SJCRH30 (cell line): ENCODE measurements around the gene FGR. TPM values are rescaled to one million over a fixed set of nuclear protein-coding genes. Genes with fewer than 3 reads are reported as not detected.
"Not testable (repeated sequence)": the region's sequence is repeated elsewhere in the genome, so short reads cannot be mapped to it uniquely, and the experiment has no call there.

Experiments
- DNase-seq, 2 experiments: peaks; one replicate each; pipeline ENCODE4 v3.0.0-alpha.2; 2015 to 2020
- H3K27ac ChIP-seq: fragments of 250-450 bp; sonication (Bioruptor Pico); 2 replicates; pipeline ENCODE4 v1.5.1; 2020; ENCODE audit warnings: mild to moderate bottlenecking, moderate library complexity
- H3K27me3 ChIP-seq: fragments of 250-450 bp; sonication (Bioruptor Pico); 2 replicates; pipeline ENCODE4 v1.5.1; 2020; ENCODE audit warnings: mild to moderate bottlenecking, moderate library complexity
- H3K36me3 ChIP-seq: fragments of 250-450 bp; sonication (Bioruptor Pico); 2 replicates; pipeline ENCODE4 v1.5.1; 2020; ENCODE audit warnings: mild to moderate bottlenecking, moderate library complexity
- H3K4me1 ChIP-seq: fragments of 250-450 bp; sonication (Bioruptor Pico); 2 replicates; pipeline ENCODE4 v1.5.1; 2020; ENCODE audit warnings: mild to moderate bottlenecking, moderate library complexity
- H3K4me3 ChIP-seq: fragments of 250-450 bp; sonication (Bioruptor Pico); 2 replicates; pipeline ENCODE4 v1.5.1; 2020; ENCODE audit warnings: mild to moderate bottlenecking, moderate library complexity
- H3K9me3 ChIP-seq: fragments of 250-450 bp; sonication (Bioruptor Pico); replicated peaks from 2 replicates; pipeline ENCODE4 v1.5.1; 2020; ENCODE audit warnings: mild to moderate bottlenecking, moderate library complexity
- total RNA-seq: library from RNA; depleted of rRNA; stranded (reverse); fragments of >200 nt; shearing (Covaris generic); gene quantifications from 2 replicates; pipeline ENCODE4 v1.2.3, GENCODE V29; 2014

The FGR gene
- total RNA-seq, 1 experiment from 2014 or later, result not detected

- Histone ChIP-seq H3K27me3 (peaks cover 8% of the 10 kb centered on the region), H3K9me3 (no peaks in the 10 kb centered on the region), H3K27ac (no peak overlapping the region), H3K4me3 (peak overlapping the region; percentile 48), H3K36me3 (no peaks in the 10 kb centered on the region), H3K4me1 (peaks cover 5% of the 10 kb centered on the region)
- DNase-seq, result no peak
These were observed 1.3 kb downstream of the FGR start for GRCh38 chr1:27633640-27634176.

DNA sequence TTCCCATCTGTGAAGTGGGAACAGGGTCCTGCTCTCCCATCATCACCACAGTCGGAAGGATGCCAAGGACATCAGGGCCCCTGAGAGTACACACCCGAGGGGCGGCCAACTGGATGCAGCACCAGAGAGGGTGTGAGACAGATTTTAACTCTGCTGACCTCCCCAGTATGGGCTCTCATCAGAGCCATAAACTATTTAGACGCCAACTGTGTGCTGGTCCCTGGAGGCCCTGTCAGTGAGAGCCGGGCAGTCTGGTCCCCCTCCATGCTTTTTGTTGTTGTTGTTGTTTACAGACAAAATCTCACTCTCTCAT lies 1.7 kb downstream of the FGR start:
- no peak for DNase-seq
- no peaks in the 10 kb centered on the region for H3K9me3 ChIP-seq
- H3K4me1 ChIP-seq, result peaks cover 5% of the 10 kb centered on the region
- no peaks in the 10 kb centered on the region for H3K36me3 ChIP-seq
- no peak overlapping the region for H3K27ac ChIP-seq
- H3K27me3 ChIP-seq, result peaks cover 8% of the 10 kb centered on the region
- H3K4me3 ChIP-seq, result no peak overlapping the region

DNA sequence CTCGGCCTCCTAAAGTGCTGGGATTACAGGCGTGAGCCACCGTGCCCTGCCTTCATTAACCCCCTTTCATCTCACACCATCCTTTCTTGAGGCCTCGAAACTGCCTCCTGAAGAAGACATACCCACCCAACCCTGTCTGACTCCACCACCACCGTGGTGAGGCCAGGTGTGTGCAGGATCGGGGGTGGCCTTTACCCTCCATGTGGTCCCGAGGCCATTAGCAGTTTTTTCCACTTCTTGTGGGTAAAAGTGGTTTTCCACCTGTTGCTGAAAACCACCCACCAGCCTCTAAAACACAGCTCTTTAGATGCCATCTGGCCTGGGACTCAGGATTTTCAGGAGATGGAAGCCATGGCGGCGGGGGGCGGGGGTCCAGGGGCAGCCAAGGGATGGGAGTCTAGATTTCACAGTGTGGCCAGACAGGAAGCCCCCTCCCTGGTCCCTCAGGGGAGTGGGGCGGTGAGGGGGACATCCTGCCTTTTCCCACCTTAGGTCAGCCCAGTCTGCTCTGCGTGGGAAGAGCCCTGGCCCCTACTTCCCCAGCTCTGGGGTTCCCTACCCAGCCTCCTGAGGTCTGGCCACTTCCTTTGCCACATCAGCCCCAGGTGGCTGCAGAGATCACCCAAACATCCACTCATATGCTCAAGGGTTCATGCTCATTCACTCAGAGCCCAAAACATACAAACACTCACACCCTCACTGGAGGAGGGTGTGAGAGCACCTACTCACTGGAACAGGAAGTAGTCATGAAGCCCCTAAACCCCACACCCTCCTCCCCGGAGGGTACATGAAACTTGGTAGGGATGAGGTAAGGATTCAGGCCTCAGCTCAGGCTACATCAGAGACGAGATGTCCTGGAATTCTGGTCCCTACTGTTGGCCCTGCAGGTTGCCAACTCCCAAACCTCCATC lies 2.3 kb downstream of the FGR start:
- Histone ChIP-seq H3K4me3 (no peak overlapping the region), H3K36me3 (no peaks in the 10 kb centered on the region), H3K9me3 (no peaks in the 10 kb centered on the region), H3K27me3 (peaks cover 8% of the 10 kb centered on the region), H3K4me1 (peaks cover 5% of the 10 kb centered on the region), H3K27ac (no peak overlapping the region)
- no peak for DNase-seq

DNA sequence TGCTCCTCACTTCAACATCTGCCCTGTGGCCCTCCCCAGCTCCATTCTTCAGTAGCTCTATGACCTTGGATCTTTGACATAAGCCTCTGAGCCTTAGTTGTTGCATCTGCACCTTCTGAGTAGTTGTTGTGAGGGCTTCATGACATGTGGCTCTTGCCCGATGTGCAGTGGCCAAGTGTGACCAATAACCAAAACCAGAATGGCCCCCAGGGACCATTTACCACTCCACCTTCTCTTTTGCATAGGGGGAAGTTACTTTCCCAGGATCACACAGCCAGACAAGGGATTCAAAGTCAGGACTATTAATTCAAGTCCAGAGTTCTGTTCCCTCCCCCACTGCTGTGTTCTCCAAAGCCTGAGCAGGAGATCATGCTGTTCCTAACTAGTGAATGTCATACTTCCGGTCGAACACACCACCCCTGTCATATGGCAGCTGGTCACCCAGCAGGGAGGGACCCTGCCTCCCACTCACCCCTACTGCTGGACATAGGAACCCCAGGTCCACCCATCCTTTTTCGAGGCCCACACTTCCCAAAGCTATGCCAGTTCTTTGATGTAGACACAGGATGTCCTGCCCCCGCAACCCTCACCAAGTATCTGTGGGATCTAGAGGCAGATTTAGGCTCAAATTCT lies 4.0 kb downstream of the FGR start:
- Histone ChIP-seq H3K9me3 (no peaks in the 10 kb centered on the region), H3K27ac (no peak overlapping the region), H3K27me3 (peaks cover 8% of the 10 kb centered on the region), H3K4me1 (peaks cover 5% of the 10 kb centered on the region), H3K4me3 (no peak overlapping the region), H3K36me3 (no peaks in the 10 kb centered on the region)
- no peak for DNase-seq

DNA sequence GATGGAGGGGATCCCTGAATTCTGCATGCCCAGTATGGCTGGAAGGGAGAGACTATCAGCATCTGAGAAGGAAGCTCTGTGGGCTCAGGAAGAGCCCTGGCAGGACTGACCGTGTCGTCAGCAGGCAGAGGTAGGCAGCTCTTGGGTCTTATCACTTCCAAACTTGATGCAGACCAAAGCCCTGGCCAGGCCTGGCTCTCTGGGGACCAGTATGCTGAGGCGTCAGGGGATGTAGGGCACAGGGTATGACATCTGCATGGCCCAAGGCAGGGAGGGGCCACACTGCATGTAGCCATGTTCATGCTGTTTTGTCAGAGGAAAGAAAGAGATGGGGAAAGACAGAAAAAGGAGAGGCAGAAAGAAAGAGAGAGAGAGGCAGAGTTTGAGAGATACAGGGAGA lies 6.3 kb downstream of the FGR start:
- peaks cover 5% of the 10 kb centered on the region for H3K4me1 ChIP-seq
- H3K27ac ChIP-seq, result no peak overlapping the region
- no peak for DNase-seq
- H3K9me3 ChIP-seq, result no peaks in the 10 kb centered on the region
- H3K27me3 ChIP-seq, result peaks cover 2% of the 10 kb centered on the region
- H3K4me3 ChIP-seq, result no peak overlapping the region
- no peaks in the 10 kb centered on the region for H3K36me3 ChIP-seq

GRCh38 chr1:27627733-27628132 lies 7.3 kb downstream of the FGR start:
- H3K27ac ChIP-seq, H3K27me3 ChIP-seq, H3K4me3 ChIP-seq, H3K9me3 ChIP-seq, H3K4me1 ChIP-seq, H3K36me3 ChIP-seq, DNase-seq: not testable (repeated sequence)

GRCh38 chr1:27627061-27627460 lies 7.9 kb downstream of the FGR start:
- H3K27me3 ChIP-seq, result no peaks in the 10 kb centered on the region
- H3K36me3 ChIP-seq, result no peaks in the 10 kb centered on the region
- no peak overlapping the region for H3K4me3 ChIP-seq
- H3K27ac ChIP-seq, result no peak overlapping the region
- peaks cover 5% of the 10 kb centered on the region for H3K4me1 ChIP-seq
- H3K9me3 ChIP-seq, result no peaks in the 10 kb centered on the region
- DNase-seq, result no peak

DNA sequence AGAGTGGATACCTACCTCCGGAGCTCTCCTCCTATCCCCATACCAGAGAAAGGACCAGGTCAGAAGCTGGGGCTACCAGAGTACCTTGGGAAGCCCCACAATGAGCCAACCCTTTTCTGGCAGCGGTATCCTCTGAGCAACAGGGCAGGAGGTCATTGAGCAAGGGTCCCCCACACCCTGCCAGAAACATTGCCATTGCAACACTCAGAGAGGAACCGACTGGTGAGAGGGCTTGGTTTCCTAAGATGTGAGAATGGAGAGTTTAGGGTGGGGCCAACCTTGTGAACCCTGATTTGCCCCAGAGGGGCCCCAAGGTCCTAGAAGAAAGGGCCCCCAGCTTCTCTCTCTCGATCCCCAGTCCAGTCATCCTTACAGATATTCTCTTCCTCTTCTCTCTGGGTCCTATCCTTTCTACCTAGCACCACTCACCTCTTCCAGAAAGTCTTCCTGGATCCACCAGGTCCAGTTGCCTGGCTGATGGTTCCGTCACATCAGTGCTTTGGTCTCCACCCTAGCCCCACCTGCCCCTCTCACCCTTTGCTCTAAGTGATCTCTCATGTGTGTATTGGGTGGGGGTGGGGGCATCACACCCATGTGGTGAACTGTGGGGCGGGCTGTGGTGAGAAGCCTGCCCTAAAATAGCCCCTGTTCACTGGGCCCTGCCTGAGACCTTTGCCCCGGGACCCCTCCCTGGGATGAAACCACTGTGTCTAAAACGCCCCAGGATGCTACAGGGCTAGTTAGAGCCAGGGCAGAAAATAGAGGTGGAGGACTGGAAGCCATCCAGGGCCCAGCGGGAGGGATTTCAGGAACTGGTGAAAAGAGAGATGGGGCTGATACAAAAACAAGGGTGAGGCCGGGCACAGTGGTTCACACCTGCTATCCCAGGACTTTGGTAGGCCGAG lies 8.7 kb downstream of the FGR start:
- Histone ChIP-seq H3K4me3 (no peak overlapping the region), H3K27me3 (no peaks in the 10 kb centered on the region), H3K9me3 (no peaks in the 10 kb centered on the region), H3K27ac (no peak overlapping the region), H3K36me3 (no peaks in the 10 kb centered on the region), H3K4me1 (peaks cover 5% of the 10 kb centered on the region)
- no peak for DNase-seq

DNA sequence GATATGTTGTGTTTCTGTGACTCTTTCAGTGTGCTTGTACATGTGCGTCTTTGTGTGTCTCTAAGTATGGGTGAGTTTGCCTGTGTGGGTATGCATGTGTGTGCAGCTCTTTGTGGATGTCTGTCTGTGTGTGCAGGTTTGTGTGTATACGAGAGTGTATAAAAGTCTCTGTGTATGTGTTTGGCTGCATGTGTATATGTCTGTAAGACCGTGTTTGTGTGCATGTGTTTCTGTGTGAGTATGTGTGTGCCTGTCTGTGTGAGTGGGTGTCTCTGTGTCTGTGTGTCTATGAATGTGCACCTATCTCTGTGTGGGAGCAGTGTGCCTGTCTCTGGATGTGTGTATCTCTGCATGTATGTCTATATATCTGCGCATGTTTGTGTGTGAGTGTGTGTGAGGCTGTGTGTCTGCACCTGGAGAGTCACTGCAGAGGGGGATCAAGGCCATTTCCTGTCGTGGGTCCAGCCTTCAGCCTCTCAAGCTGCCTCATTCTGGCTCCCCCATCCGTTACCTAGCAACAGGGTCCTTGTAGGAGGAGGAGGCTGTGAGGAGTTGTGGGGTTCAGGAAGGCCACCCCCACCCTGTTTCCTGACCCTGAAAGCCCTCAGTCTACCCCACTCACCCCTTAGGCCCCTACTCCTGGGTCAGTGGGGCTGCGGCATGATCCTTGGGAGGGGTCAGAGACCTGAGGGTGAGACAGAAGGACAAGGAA lies 10.4 kb downstream of the FGR start:
- H3K27ac ChIP-seq, result no peak overlapping the region

GRCh38 chr1:27623327-27624212 lies 11.4 kb downstream of the FGR start:
- Histone ChIP-seq H3K27ac (no peak overlapping the region), H3K4me3 (no peak overlapping the region), H3K9me3 (no peaks in the 10 kb centered on the region), H3K4me1 (no peaks in the 10 kb centered on the region), H3K36me3 (no peaks in the 10 kb centered on the region), H3K27me3 (no peaks in the 10 kb centered on the region)
- no peak for DNase-seq

More for the DNA sequence above, 10.4 kb downstream of the FGR start:
- no peaks in the 10 kb centered on the region for H3K36me3 ChIP-seq
- no peaks in the 10 kb centered on the region for H3K27me3 ChIP-seq
- DNase-seq, result no peak
- no peak overlapping the region for H3K4me3 ChIP-seq
- no peaks in the 10 kb centered on the region for H3K4me1 ChIP-seq
- H3K9me3 ChIP-seq, result no peaks in the 10 kb centered on the region

DNA sequence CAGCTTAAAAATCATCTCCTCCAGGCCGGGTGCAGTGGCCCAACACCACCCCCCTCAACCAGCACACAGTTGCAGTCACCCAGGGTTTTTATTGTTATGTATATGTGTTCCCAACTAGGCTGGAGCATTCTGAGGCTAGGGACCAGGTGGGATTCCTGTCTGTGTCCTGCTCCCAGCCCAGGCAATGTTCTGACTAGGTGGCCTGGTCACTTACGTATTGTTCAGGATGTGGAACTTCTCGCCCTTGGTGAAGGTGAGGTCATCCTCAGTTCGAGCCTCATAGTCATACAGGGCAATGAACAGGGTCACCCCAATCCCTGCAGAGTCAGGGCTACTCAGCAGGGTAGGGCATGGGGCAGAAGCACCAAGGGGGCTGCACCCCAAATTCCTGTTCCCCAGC lies 12.2 kb downstream of the FGR start:
- no peaks in the 10 kb centered on the region for H3K27me3 ChIP-seq
- no peak overlapping the region for H3K4me3 ChIP-seq
- no peak for DNase-seq
- H3K36me3 ChIP-seq, result no peaks in the 10 kb centered on the region
- H3K4me1 ChIP-seq, result no peaks in the 10 kb centered on the region
- no peak overlapping the region for H3K27ac ChIP-seq
- H3K9me3 ChIP-seq, result no peaks in the 10 kb centered on the region

- Histone ChIP-seq H3K4me1 (no peaks in the 10 kb centered on the region), H3K27ac (no peak overlapping the region), H3K9me3 (no peaks in the 10 kb centered on the region), H3K4me3 (no peak overlapping the region), H3K36me3 (no peaks in the 10 kb centered on the region), H3K27me3 (no peaks in the 10 kb centered on the region)
- DNase-seq, result no peak
These were observed 13.7 kb downstream of the FGR start for GRCh38 chr1:27621051-27621920.
